ENCODE results near the gene CACNA1I.

Gene CACNA1I

GRCh38 chr22:39589875-39590274 lies 19.3 kb downstream of the CACNA1I start:
- Histone ChIP-seq H3F3A (ENCODE audit: insufficient read depth) (no peaks in the 10 kb centered on the region), H3K9me3 (ENCODE audit: insufficient read depth, low read length) (no peaks in the 10 kb centered on the region), H3K36me3 (ENCODE audit: low read length) (no peaks in the 10 kb centered on the region), H3K4me3 (ENCODE audit: insufficient read depth, low read length, poor library complexity, severe bottlenecking) (no peak overlapping the region), H3K9ac (ENCODE audit: low read length) (no peak overlapping the region), H3K9me2 (replicated peaks; ENCODE audit: insufficient read depth, low read length) (no peaks in the 10 kb centered on the region), H3K79me2 (ENCODE audit: insufficient read depth, low read length) (no peaks in the 10 kb centered on the region), H3K4me2 (ENCODE audit: low read depth, low read length, poor library complexity, severe bottlenecking) (no peak overlapping the region), H2AFZ (ENCODE audit: low read depth, low read length, severe bottlenecking) (no peak overlapping the region), H4K20me1 (ENCODE audit: low read depth, low read length) (no peaks in the 10 kb centered on the region), H3K27me3 (ENCODE audit: low read length) (no peaks in the 10 kb centered on the region), H3K27ac (ENCODE audit: low read depth, low read length) (no peak overlapping the region)
- TF ChIP-seq CTCF (IDR thresholded peaks at IDR 0.05; ENCODE audit: insufficient read depth, low read length, poor library complexity, severe bottlenecking) (no peak), EZH2phosphoT487 (conservative IDR thresholded peaks at IDR 0.05; ENCODE audit: low read length) (no peak)

- Histone ChIP-seq H2AFZ (ENCODE audit: low read depth, low read length, severe bottlenecking) (no peak overlapping the region), H3K9ac (ENCODE audit: low read length) (no peak overlapping the region), H3K27me3 (ENCODE audit: low read length) (no peaks in the 10 kb centered on the region), H4K20me1 (ENCODE audit: low read depth, low read length) (no peaks in the 10 kb centered on the region), H3K36me3 (ENCODE audit: low read length) (no peaks in the 10 kb centered on the region), H3K27ac (ENCODE audit: low read depth, low read length) (no peak overlapping the region), H3K9me2 (replicated peaks; ENCODE audit: insufficient read depth, low read length) (no peaks in the 10 kb centered on the region), H3K79me2 (ENCODE audit: insufficient read depth, low read length) (no peaks in the 10 kb centered on the region), H3K4me2 (ENCODE audit: low read depth, low read length, poor library complexity, severe bottlenecking) (no peak overlapping the region), H3K9me3 (ENCODE audit: insufficient read depth, low read length) (no peaks in the 10 kb centered on the region), H3F3A (ENCODE audit: insufficient read depth) (no peaks in the 10 kb centered on the region), H3K4me3 (ENCODE audit: insufficient read depth, low read length, poor library complexity, severe bottlenecking) (no peak overlapping the region)
- TF ChIP-seq CTCF (IDR thresholded peaks at IDR 0.05; ENCODE audit: insufficient read depth, low read length, poor library complexity, severe bottlenecking) (no peak), EZH2phosphoT487 (conservative IDR thresholded peaks at IDR 0.05; ENCODE audit: low read length) (no peak)
Observed at GRCh38 chr22:39592081-39593065, 21.8 kb downstream of the CACNA1I start.

GRCh38 chr22:39593066-39593930 lies 22.7 kb downstream of the CACNA1I start:
- Histone ChIP-seq H3K4me2 (ENCODE audit: low read depth, low read length, poor library complexity, severe bottlenecking) (no peak overlapping the region), H3K9ac (ENCODE audit: low read length) (no peak overlapping the region), H4K20me1 (ENCODE audit: low read depth, low read length) (no peaks in the 10 kb centered on the region), H3K9me3 (ENCODE audit: insufficient read depth, low read length) (no peaks in the 10 kb centered on the region), H3K79me2 (ENCODE audit: insufficient read depth, low read length) (no peaks in the 10 kb centered on the region), H3K27ac (ENCODE audit: low read depth, low read length) (no peak overlapping the region), H3K4me3 (ENCODE audit: insufficient read depth, low read length, poor library complexity, severe bottlenecking) (no peak overlapping the region), H3K27me3 (ENCODE audit: low read length) (no peaks in the 10 kb centered on the region), H3K9me2 (replicated peaks; ENCODE audit: insufficient read depth, low read length) (no peaks in the 10 kb centered on the region), H2AFZ (ENCODE audit: low read depth, low read length, severe bottlenecking) (no peak overlapping the region), H3F3A (ENCODE audit: insufficient read depth) (no peaks in the 10 kb centered on the region), H3K36me3 (ENCODE audit: low read length) (no peaks in the 10 kb centered on the region)
- TF ChIP-seq EZH2phosphoT487 (conservative IDR thresholded peaks at IDR 0.05; ENCODE audit: low read length), result no peak
- no peak for TF ChIP-seq CTCF (IDR thresholded peaks at IDR 0.05; ENCODE audit: insufficient read depth, low read length, poor library complexity, severe bottlenecking)

Data from SU-DHL-6 (cell line).